GM21423 (cell line): ENCODE results near the gene TOM1L1.

Experiments used
- ATAC-seq: cut with Tn5 transposase; IDR thresholded peaks from one replicate; pipeline ENCODE4 v1.9.1; 2021; ENCODE audit warnings: mild to moderate bottlenecking, moderate library complexity; ENCODE audit not compliant: unreplicated experiment

The TOM1L1 gene

DNA sequence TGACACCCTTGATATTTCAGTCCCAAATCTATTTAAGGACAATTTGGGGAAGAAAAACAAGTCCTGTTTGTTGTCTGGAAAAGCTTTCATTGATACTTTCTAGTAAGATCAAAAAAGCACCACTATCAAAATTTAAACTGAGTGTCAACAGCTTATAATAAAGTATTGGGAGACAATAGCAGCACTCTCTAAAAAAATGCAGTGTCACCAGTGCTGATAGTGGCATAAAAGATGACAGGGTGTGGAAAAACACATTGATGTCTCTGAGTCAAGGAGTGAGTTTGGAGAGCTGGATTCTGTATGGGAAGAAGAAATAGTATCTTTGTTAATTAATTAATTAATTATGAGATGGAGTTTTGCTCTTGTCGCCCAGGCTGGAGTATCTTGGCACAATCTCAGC is 8.3 kb upstream of the TOM1L1 start:
- no peak for ATAC-seq

DNA sequence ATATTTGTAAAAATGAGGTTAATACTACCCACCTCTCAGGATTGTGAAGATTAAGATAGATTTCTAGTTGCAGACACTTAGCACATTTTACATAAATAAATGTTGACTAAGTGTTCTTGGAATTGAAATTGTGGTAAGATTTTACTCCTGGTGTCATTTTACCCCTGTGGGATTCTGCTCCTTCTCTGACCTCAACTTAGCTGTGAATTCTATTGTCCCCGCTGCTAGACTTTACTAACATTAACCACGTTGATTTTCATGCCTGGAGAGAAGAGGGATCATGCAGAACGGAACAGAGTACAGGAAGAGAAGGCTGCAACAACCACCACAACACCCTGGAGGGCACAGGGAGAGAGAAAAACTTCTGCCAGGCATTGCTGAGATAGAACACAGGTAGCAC is 2.1 kb upstream of the TOM1L1 start:
- no peak for ATAC-seq

GRCh38 chr17:54899201-54899600 is 1.5 kb upstream of the TOM1L1 start:
- ATAC-seq, result no peak

GRCh38 chr17:54899721-54900456 is 763 bp upstream of the TOM1L1 start:
- no peak for ATAC-seq

GRCh38 chr17:54901230-54901822 is 674 bp downstream of the TOM1L1 start:
- ATAC-seq, result no peak

GRCh38 chr17:54902017-54902416 is 1.4 kb downstream of the TOM1L1 start:
- ATAC-seq, result no peak

DNA sequence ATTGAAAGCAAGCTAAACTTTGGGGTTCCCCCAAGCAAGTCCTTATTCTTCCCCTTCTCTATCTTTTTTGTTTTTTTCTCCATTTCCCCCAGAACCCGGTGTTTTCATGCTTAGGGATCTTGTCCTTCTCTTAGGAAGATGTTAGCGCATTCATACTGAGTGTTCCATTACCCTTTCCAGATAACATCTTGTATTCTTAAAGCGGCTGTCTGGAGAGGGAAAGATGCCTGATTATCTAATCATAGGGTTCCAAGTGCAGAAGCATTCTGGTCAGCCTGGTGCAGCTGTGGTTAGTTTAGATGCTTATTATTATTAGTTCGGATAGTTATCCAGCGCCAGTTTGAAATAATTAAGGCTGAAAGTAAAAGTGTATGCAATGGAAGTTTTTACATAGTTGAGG is 2.0 kb downstream of the TOM1L1 start:
- no peak for ATAC-seq

DNA sequence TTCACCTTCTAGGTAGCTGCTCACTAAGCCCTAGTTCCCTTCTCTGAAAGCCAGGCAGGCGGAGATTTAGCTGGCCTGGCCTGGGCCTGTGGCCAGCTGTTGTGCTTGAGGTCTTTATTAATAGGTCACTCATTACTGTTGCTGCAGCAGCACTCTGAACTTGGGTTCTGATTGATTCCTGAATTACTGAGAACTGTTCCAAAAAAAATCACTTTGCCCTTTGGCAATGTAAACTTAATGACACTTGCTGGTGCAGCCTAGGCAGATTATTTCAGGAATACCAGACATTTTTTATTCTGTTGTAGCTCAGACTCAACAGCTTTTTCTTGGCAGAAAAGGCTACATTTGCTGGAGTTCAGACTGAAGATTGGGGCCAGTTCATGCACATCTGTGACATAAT is 2.7 kb downstream of the TOM1L1 start:
- no peak for ATAC-seq

DNA sequence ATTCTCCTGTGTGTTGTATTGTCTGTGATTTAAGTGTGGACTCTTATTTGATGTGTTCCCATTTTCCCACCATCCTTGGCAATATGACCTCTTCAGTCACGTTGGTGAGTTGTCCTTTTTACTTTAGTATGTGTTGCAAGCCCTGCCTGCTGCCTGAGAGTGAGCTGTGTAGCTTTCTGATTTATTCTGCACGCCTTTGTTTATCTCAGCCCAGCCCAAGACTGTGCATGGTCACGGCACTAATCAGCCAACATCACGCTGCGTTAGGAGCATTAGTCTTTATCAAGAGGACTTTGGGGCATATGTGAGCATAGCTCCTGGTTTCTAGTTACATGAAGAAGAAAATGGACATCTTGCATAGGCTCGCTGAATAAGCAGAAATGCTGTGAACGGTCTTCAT is 6.0 kb downstream of the TOM1L1 start:
- ATAC-seq, result no peak

DNA sequence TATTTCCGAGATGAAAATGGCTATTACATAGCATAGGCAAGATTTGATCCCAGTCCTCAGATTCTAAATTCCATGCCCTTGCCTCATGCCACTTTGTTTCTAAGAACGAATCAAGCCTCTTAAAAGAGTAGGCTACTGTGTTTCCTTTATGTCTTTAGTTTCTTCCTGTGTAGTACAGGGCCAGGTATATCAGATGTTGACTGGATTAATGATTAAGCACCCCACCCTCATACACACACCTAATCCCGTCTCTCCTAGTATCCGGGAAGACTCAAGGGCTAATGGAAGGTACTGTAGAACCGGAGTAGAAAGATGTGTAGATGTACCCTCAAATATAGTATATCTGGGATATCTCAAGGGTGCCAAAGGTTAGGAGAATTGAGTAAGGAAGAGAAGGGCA is 6.7 kb downstream of the TOM1L1 start:
- no peak for ATAC-seq

DNA sequence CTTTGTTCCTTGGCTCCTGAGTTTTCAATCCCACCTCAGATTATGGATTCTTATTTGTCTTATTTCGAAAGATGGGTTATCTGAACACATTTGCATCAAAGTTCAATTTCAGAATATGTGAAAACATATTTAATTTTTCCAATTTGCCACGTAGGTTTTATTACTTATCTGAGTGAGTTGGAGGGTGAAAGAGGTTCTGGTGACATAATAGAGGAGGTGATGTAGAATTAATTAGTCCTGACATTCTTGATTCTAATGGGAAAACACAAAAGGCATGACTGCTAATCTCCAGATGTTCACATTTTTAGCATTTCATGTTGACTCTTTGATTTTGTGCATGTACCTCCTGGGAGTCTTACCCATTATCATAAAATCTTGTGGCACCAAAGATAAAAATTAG is 9.1 kb downstream of the TOM1L1 start:
- ATAC-seq, result no peak

DNA sequence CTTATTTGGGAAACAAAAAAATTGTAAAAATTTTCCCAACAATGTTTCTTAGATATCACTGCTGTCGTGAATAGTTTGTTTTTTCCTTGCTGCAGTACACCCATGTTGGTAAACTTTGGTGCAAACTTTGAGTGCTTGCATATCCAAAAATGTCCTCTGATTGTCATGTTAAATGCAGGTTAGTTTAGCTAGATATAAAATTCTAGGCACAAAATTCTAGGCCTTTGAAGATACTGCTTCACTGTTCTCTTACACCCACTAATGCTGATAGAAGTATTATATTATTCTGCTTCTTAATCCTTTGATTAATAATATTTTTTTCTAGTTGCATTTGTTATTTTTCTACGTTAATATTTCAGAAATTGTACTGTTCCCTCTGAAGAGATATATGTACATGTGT is 16.1 kb downstream of the TOM1L1 start:
- ATAC-seq, result no peak

GRCh38 chr17:54919425-54919824 is 18.8 kb downstream of the TOM1L1 start:
- ATAC-seq, result no peak

DNA sequence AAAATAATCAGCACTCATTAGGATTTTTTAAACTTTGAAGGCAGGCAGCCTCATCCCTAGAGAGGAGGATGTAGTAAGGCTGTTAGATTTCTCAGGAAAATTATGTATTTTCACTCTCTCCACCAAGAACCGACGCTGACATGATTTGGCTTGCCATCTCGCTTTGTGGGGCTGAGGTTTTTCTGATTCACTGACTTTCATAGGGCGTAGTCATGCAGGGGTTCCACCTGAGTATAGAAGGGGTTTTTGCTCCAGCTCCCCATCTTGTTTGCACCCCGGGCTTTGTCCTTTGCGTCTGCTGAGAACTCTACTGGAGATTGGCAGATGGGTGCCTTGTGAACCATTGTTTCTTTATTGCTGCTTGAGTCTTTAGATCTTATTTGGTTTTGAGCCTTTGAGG is 20.2 kb downstream of the TOM1L1 start:
- ATAC-seq, result no peak

DNA sequence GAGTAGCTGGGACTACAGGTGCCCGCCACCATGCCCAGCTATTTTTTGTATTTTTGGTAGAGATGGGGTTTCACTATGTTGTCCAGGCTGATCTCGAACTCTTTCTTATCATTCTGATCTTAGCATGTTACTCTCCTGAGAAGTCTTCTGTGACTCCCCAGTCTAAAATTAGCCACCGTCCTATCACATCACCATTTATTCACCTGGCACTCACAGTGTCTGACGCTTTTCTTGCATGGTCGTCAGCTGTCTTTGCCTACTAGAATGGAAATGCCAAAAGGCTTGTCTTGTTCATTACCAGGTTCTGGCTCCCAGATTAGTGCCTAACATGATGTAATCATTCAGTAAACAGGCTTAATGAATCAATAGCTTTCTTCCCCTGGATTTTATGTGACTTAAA is 23.8 kb downstream of the TOM1L1 start:
- ATAC-seq, result no peak

GRCh38 chr17:54927525-54927924 is 26.9 kb downstream of the TOM1L1 start:
- no peak for ATAC-seq

DNA sequence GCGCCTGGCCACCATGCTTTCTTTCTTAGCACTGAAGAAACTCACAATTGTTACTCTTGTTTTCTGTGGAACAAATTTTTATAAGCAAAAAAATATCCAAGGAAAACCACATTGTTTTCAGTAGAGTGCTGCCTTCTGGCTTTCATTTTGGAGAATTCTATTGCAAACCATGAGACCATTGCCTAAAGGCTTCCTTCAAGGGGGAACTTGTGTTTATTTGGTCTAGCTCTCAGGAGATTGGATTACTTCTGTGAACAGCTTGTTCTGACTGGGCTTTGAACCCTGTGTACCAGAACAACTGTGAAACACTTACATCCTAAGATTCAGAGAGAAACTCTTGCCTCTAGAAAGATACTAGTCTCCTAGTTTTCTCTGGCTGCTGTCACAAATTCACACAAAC is 32.1 kb downstream of the TOM1L1 start:
- ATAC-seq, result no peak

- ATAC-seq, result no peak
These were observed 33.3 kb downstream of the TOM1L1 start for GRCh38 chr17:54933921-54934320.

- ATAC-seq, result no peak
These were observed 34.8 kb downstream of the TOM1L1 start for GRCh38 chr17:54935471-54935870.

- ATAC-seq, result no peak
These were observed 36.4 kb downstream of the TOM1L1 start for GRCh38 chr17:54937018-54937417.

GRCh38 chr17:54937426-54937825 is 36.8 kb downstream of the TOM1L1 start:
- ATAC-seq, result no peak

DNA sequence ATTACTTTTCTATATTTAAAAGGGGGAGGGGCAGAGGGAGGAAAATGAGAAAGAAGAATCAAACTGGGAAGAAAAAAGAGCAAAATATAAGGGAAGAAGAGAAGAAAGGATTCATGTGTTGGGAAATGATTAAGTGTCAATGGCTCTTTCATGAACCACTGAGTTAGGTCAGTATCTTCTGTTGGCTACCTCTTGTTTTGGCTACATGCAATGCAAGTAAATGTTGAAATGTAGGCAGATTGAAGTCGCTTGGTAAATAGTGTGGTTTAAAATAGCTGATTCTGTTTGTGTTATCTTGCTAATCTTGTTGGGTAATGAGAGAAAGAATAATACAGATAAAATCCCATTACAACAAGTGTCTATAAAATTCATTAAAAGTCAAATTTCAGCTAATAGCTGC is 40.6 kb downstream of the TOM1L1 start:
- no peak for ATAC-seq

- ATAC-seq, result no peak
These were observed 44.1 kb downstream of the TOM1L1 start for GRCh38 chr17:54944796-54945195.
